HL-60 (cell line): ENCODE data around the gene ARNT2.

ENCODE experiments used
- DNase-seq, 2 experiments: peaks; one replicate each; pipeline ENCODE4 v3.0.0-alpha.2; 2010 to 2020; ENCODE audit warnings: low read depth in 1 of 2, low spot score in 1 of 2
- H3K27ac ChIP-seq: fragments of 250-450 bp; sonication (Bioruptor Pico); replicated peaks from 2 replicates; pipeline ENCODE4 v1.5.1; 2020; ENCODE audit warnings: mild to moderate bottlenecking, moderate library complexity
- H3K27me3 ChIP-seq: fragments of 250-450 bp; sonication (Bioruptor Pico); 2 replicates; pipeline ENCODE4 v1.5.1; 2021; ENCODE audit warnings: mild to moderate bottlenecking, moderate library complexity; ENCODE audit not compliant: insufficient read depth, poor library complexity, severe bottlenecking
- H3K4me3 ChIP-seq: replicated peaks from 2 replicates; pipeline ENCODE4 v1.5.1; 2011; ENCODE audit warnings: mild to moderate bottlenecking, control low read depth, low read length; ENCODE audit not compliant: insufficient read depth
- GABPA ChIP-seq: IDR thresholded peaks from 2 replicates; pipeline ENCODE4 v1.6.1; 2012; ENCODE audit warnings: low read depth
- POLR2AphosphoS5 ChIP-seq: IDR thresholded peaks from 2 replicates; pipeline ENCODE4 v1.6.1; 2012; ENCODE audit warnings: low read depth
- SPI1 ChIP-seq: IDR thresholded peaks from 2 replicates; pipeline ENCODE4 v1.6.1; 2012; ENCODE audit warnings: low read depth, mild to moderate bottlenecking, borderline replicate concordance
- TF ChIP-seq, protein P1 (sequence below): IDR thresholded peaks from 2 replicates; pipeline ENCODE4 v1.6.1; 2012; ENCODE audit warnings: low read depth; ENCODE audit not compliant: insufficient replicate concordance
- TF ChIP-seq, protein P2 (sequence below): IDR thresholded peaks from one replicate; pipeline ENCODE4 v1.5.1; 2011; ENCODE audit warnings: low read length, control low read depth, inconsistent platforms; ENCODE audit not compliant: insufficient read depth

The ARNT2 gene

DNA sequence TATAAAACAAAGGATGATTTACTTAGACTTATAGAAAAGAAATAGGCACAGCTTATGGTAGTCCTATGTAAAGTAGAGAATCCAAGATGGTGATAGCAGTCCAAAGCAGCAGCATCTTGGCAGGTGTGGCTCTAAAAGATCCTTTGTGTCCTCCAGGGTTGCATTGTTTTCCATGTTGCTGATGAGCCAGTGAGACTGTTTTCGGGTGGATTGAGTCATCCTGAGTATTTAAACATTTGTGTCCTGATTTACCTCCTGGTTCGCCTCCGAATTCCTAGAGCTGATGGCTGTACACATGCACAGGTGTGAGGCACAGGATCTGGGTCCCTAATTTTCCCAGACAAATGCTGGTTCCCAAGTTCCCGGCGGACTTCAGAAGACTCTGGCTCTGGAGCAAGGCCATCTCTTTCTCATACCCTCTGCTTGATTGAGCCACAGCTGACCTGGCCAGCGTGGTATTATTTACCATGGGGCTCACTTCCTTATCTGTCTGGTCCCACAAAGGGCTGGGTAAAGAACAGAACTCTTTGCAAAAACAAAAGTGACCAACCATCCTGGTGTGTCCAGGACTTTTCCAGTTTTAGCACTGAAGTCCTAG, 51.0 kb downstream of the ARNT2 start:
- Histone ChIP-seq H3K4me3 (no peak overlapping the region), H3K27me3 (peaks cover 12% of the 10 kb centered on the region), H3K27ac (no peak overlapping the region)
- no peak for DNase-seq
- TF ChIP-seq, protein P1, sequence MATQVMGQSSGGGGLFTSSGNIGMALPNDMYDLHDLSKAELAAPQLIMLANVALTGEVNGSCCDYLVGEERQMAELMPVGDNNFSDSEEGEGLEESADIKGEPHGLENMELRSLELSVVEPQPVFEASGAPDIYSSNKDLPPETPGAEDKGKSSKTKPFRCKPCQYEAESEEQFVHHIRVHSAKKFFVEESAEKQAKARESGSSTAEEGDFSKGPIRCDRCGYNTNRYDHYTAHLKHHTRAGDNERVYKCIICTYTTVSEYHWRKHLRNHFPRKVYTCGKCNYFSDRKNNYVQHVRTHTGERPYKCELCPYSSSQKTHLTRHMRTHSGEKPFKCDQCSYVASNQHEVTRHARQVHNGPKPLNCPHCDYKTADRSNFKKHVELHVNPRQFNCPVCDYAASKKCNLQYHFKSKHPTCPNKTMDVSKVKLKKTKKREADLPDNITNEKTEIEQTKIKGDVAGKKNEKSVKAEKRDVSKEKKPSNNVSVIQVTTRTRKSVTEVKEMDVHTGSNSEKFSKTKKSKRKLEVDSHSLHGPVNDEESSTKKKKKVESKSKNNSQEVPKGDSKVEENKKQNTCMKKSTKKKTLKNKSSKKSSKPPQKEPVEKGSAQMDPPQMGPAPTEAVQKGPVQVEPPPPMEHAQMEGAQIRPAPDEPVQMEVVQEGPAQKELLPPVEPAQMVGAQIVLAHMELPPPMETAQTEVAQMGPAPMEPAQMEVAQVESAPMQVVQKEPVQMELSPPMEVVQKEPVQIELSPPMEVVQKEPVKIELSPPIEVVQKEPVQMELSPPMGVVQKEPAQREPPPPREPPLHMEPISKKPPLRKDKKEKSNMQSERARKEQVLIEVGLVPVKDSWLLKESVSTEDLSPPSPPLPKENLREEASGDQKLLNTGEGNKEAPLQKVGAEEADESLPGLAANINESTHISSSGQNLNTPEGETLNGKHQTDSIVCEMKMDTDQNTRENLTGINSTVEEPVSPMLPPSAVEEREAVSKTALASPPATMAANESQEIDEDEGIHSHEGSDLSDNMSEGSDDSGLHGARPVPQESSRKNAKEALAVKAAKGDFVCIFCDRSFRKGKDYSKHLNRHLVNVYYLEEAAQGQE: no peak
- TF ChIP-seq, protein P2, sequence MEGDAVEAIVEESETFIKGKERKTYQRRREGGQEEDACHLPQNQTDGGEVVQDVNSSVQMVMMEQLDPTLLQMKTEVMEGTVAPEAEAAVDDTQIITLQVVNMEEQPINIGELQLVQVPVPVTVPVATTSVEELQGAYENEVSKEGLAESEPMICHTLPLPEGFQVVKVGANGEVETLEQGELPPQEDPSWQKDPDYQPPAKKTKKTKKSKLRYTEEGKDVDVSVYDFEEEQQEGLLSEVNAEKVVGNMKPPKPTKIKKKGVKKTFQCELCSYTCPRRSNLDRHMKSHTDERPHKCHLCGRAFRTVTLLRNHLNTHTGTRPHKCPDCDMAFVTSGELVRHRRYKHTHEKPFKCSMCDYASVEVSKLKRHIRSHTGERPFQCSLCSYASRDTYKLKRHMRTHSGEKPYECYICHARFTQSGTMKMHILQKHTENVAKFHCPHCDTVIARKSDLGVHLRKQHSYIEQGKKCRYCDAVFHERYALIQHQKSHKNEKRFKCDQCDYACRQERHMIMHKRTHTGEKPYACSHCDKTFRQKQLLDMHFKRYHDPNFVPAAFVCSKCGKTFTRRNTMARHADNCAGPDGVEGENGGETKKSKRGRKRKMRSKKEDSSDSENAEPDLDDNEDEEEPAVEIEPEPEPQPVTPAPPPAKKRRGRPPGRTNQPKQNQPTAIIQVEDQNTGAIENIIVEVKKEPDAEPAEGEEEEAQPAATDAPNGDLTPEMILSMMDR: no peak
- no peak for TF ChIP-seq SPI1
- no peak for TF ChIP-seq GABPA
- TF ChIP-seq POLR2AphosphoS5: no peak

DNA sequence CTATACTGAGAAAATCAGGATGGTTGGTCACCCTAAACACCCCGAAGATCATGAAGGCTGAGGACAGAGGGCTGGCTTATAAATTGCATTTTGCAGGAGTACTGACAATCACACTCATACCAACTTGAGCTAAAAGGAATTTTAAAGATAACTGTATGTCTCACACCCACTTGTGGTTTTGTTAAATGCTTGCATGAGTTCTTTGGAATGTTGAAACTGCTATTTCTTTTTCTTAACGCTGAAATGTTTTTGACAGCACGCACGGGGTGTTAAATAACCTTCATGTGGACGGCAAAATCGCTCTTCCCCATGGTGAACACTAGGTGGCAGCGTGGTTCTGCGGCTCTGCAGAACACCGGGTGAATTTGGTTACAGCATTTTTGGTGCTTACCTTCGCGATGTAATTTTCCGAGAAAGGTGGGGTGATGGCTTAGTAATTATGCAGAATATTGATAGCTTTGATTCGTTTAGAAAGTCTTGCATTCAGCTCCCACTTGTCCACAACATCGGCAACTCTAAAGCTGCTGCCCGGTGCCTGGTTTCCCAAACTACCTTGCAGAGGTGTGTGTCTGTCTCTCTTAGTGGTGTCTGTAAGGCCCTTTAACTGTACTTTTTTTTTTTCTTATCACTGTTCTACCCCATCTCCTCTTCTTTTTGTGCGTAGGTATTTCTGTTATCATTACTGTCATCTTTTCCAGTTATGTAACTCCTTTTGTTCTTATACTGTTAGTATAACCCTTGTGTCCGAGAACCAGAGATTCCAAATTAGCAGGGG, 51.7 kb downstream of the ARNT2 start:
- Histone ChIP-seq H3K27ac (no peak overlapping the region), H3K27me3 (peaks cover 13% of the 10 kb centered on the region), H3K4me3 (no peak overlapping the region)
- peak; percentile 18 to 31 for DNase-seq
- TF ChIP-seq, protein P2: peak; percentile 88
- TF ChIP-seq SPI1 (no peak), GABPA (no peak), POLR2AphosphoS5 (no peak)
- TF ChIP-seq, protein P1: no peak

DNA sequence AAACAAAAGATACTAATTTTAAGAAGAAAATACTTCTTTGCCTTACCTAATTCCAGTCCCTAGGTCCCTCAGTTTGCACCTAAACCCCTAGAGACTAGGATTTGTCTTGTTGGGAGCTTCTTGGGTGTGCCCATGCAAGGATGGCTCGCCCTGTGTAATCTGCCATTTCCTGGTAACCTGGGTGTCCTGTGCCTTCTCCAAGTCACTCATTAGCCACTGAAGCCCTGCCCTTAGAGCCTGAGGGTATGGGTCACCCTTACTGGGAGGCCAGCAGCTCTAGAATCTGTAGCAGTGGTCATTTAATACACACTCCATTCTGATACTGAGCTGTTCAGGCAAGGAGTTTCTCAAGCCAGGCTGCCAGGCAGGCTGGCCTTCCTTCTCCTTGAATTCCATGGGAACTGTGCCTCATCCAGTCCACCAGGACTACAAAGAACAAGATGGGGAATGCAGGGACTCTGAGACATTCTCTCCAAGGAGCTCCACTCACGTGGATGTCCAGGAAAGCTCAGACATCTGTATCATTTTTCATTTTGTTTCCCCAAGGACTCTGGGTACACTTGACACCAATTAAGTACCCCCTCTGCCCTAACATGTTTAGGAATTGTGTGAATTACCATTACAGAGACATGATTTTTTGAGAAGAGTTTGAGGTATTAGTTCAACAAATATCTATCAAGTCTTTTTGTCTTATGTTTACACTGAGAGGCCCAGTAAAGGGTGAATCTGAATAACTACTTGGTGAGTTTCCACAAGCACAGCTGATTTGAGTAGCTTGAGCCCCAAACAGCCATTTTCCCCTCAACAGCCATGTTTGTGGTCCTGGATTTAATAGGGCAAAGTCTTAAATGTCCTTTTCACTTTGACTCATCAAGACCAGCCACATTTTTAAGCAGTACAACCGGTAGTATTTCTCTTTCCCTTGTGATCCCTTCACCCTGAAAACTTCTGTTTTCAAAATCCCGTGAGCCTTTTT, 52.6 kb downstream of the ARNT2 start:
- no peak for DNase-seq
- TF ChIP-seq, protein P1: no peak
- no peak for TF ChIP-seq SPI1
- TF ChIP-seq, protein P2: no peak
- peaks cover 13% of the 10 kb centered on the region for H3K27me3 ChIP-seq
- H3K27ac ChIP-seq: no peak overlapping the region
- no peak overlapping the region for H3K4me3 ChIP-seq
